K562 (cell line): ENCODE measurements around the gene TRMT2A. TPM values are rescaled to one million over a fixed set of nuclear protein-coding genes. Genes with fewer than 3 reads are reported as not detected.

ENCODE experiments used
- CBX2 ChIP-seq: fragments of 200-600 bp; sonication (generic); IDR thresholded peaks from one replicate; pipeline ENCODE4 v1.6.1; 2012; ENCODE audit warnings: mild to moderate bottlenecking, low read length, inconsistent platforms; ENCODE audit not compliant: insufficient read depth, poor library complexity, severe bottlenecking
- CXXC5 ChIP-seq: fragments of 250-450 bp; sonication (Bioruptor Pico); IDR thresholded peaks from 2 replicates; pipeline ENCODE4 v1.8.0; 2022; ENCODE audit warnings: inconsistent platforms, mild to moderate bottlenecking, moderate library complexity
- E2F6 ChIP-seq, 2 experiments: IDR thresholded peaks; 2 replicates each; pipeline ENCODE4 v1.6.1; 2011; ENCODE audit warnings: borderline replicate concordance in 1 of 2, control low read depth in 1 of 2, low read depth in 1 of 2, low read length in 1 of 2, mild to moderate bottlenecking in 1 of 2, mixed read lengths in 1 of 2, moderate library complexity in 1 of 2; ENCODE audit not compliant: insufficient read depth in 1 of 2, insufficient read length in 1 of 2, poor library complexity in 1 of 2, severe bottlenecking in 1 of 2; ENCODE audit errors: extremely low read depth in 1 of 2
- FIP1L1 ChIP-seq: fragments of 200-400 bp; formaldehyde crosslinking; IDR thresholded peaks from 2 replicates; pipeline ENCODE4 v1.6.1; 2018; ENCODE audit warnings: mild to moderate bottlenecking, low read depth, low read length; ENCODE audit not compliant: poor library complexity, severe bottlenecking
- GABPB1 ChIP-seq: sonication (generic); formaldehyde crosslinking; IDR thresholded peaks from 2 replicates; pipeline ENCODE4 v1.8.0; 2022; ENCODE audit warnings: mild to moderate bottlenecking, missing genetic modification reagents
- KLF13 ChIP-seq: fragments of 450-650 bp; IDR thresholded peaks from 2 replicates; pipeline ENCODE4 v1.6.1; 2016; ENCODE audit warnings: missing genetic modification characterization, low read depth, mild to moderate bottlenecking, missing compliant biosample characterization, moderate library complexity, borderline replicate concordance
- MYNN ChIP-seq, 2 experiments: sonication (generic); formaldehyde crosslinking in 1 of 2; IDR thresholded peaks; 2 replicates each; pipeline versions ENCODE4 v1.5.0 to v1.6.1; 2016 to 2020; ENCODE audit warnings: antibody characterized with exemption in 1 of 2, missing genetic modification reagents in 1 of 2
- NFIC ChIP-seq: fragments of 450-650 bp; IDR thresholded peaks from 2 replicates; pipeline ENCODE4 v1.6.1; 2017; ENCODE audit warnings: mild to moderate bottlenecking, inconsistent platforms
- RBM15 ChIP-seq: fragments of 200-400 bp; formaldehyde crosslinking; IDR thresholded peaks from 2 replicates; pipeline ENCODE4 v1.6.1; 2018; ENCODE audit warnings: mild to moderate bottlenecking, low read length, moderate library complexity; ENCODE audit not compliant: insufficient read depth
- RFX5 ChIP-seq: IDR thresholded peaks from 2 replicates; pipeline ENCODE4 v1.6.1; 2011; ENCODE audit warnings: low read depth, mild to moderate bottlenecking, improper control_type of control experiment, low read length
- RUNX1 ChIP-seq: sonication (generic); IDR thresholded peaks from 2 replicates; pipeline ENCODE4 v1.6.1; 2016; ENCODE audit warnings: antibody characterized with exemption, low read depth
- TCF7 ChIP-seq: sonication (generic); IDR thresholded peaks from 2 replicates; pipeline ENCODE4 v1.6.1; 2016; ENCODE audit warnings: antibody characterized with exemption, borderline replicate concordance
- TCF7L2 ChIP-seq: fragments of 150-350 bp; IDR thresholded peaks from 2 replicates; pipeline ENCODE4 v1.6.1; 2016; ENCODE audit warnings: low read depth, mild to moderate bottlenecking, low read length, moderate library complexity
- ZBTB11 ChIP-seq, 3 experiments: fragments of 200-800 bp in 1 of 3; fragments of 250-450 bp in 1 of 3; fragments of 450-650 bp in 1 of 3; sonication (Bioruptor Pico) in 1 of 3; sonication (Bioruptor generic) in 1 of 3; formaldehyde crosslinking in 1 of 3; IDR thresholded peaks; 2 replicates each; pipeline versions ENCODE4 v1.6.1 to v1.8.0; 2016 to 2022; ENCODE audit warnings: mild to moderate bottlenecking in 2 of 3, missing genetic modification characterization in 2 of 3, missing compliant biosample characterization in 1 of 3, moderate library complexity in 1 of 3
- ZKSCAN1 ChIP-seq: fragments of 150-350 bp; IDR thresholded peaks from 2 replicates; pipeline ENCODE4 v1.6.1; 2016; ENCODE audit warnings: low read depth, low read length
- ZNF124 ChIP-seq: sonication (generic); formaldehyde crosslinking; IDR thresholded peaks from 2 replicates; pipeline ENCODE4 v1.8.1; 2022; ENCODE audit warnings: missing genetic modification reagents
- ZNF133 ChIP-seq: fragments of 250-450 bp; sonication (Bioruptor Pico); IDR thresholded peaks from 2 replicates; pipeline ENCODE4 v1.4.0; 2020; ENCODE audit warnings: mild to moderate bottlenecking
- ZNF764 ChIP-seq: fragments of 250-450 bp; sonication (Bioruptor Pico); IDR thresholded peaks from 2 replicates; pipeline ENCODE4 v1.4.0; 2020; ENCODE audit warnings: low read depth, mild to moderate bottlenecking, moderate library complexity
- polyA plus RNA-seq, 8 experiments: library from polyadenylated mRNA; depleted of rRNA in 4 of 8; stranded (reverse) in 5 of 8; unstranded in 3 of 8; fragments of >200 nt; fragmentation: Nextera tagmentation in 2 of 8; fragmentation: Illumina TruSeq in 1 of 8; extraction: Ambion mirVana in 2 of 8; extraction: Trizol in 1 of 8; gene quantifications; 2 replicates each; pipeline versions ENCODE4 v1.2.1 to v1.2.3, GENCODE V29; 2011 to 2014; ENCODE audit warnings: inconsistent platforms in 1 of 8, missing spikeins in 1 of 8
- total RNA-seq, 7 experiments: library from RNA; depleted of rRNA in 6 of 7; stranded (reverse); fragments of >200 nt in 6 of 7; fragmentation: Illumina TruSeq in 2 of 7; extraction: Trizol in 2 of 7; gene quantifications; 2 replicates each; pipeline versions ENCODE4 v1.2.1 to v1.2.3, GENCODE V29; 2011 to 2021; ENCODE audit warnings: low replicate concordance in 1 of 7
- TF ChIP-seq, protein P1 (sequence below): sonication (generic); formaldehyde crosslinking; IDR thresholded peaks from 2 replicates; pipeline ENCODE4 v1.8.1; 2022; ENCODE audit warnings: missing genetic modification reagents

TRMT2A gene
- total and polyA plus RNA-seq, 9 of the 15 experiments (the other 6 are each of a cell fraction or from before 2014, with no cell fraction given), result 1.6 to 265 (median 140) TPM

DNA sequence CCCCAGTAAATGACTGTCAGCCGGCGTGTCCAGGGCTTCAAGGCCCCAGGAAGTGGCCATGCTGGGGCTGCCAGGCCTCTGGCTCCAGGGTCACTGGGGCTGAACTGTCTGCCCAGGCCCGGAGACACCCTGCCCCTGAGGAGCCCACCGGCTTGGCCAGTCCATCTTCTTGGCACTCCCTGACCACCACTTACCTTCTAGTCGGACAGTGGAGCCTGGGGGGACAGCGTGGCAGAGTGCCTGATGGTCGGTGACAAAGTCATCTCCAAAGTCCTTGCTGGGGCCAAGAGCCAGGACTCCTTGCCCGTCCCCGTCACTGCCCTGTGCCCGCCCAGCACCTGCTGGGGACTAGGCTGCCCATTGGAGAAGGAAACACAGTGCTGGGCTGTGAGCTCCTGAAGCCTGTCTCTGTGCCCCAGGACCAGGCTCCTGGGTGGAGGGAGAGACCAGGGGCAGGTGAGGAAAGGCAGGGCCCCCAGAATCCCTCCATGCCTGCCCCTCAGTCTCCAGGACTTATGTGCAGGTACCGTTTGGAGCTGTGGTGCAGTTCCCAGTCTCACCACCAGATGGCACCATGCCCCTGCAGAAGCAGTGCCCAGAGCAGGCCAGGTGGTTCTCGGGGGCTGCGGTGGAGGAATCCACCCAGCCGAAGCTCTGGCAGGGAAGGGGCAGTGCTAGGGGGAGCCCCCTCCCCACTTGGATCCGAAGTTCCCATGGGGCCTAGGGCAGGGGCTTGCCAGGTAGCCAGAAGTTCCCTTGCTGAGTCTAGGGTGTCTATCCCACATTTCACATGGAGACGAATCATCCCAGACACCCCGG, 39.8 kb upstream of the TRMT2A start (continued):
- TF ChIP-seq, protein P1, sequence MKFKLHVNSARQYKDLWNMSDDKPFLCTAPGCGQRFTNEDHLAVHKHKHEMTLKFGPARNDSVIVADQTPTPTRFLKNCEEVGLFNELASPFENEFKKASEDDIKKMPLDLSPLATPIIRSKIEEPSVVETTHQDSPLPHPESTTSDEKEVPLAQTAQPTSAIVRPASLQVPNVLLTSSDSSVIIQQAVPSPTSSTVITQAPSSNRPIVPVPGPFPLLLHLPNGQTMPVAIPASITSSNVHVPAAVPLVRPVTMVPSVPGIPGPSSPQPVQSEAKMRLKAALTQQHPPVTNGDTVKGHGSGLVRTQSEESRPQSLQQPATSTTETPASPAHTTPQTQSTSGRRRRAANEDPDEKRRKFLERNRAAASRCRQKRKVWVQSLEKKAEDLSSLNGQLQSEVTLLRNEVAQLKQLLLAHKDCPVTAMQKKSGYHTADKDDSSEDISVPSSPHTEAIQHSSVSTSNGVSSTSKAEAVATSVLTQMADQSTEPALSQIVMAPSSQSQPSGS (CRISPR knock-in tag), result 0 out of 2 replicates have a peak, but pooled peaks have one; percentile 51
- TF ChIP-seq ZNF764 (peak; percentile 65; the same call in 1 of the 2 replicates), TCF7L2 (0 out of 2 replicates have a peak, but pooled peaks have one; percentile 13), ZBTB11 (CRISPR knock-in tag; IDR thresholded peaks at IDR 0.05) (peak in 1 of 3 experiments; percentile 55; a peak in 1 of 6 replicates), ZNF124 (CRISPR knock-in tag) (0 out of 2 replicates have a peak, but pooled peaks have one; percentile 65), ZKSCAN1 (0 out of 2 replicates have a peak, but pooled peaks have one; percentile 58), RFX5 (0 out of 2 replicates have a peak, but pooled peaks have one; percentile 10), NFIC (0 out of 2 replicates have a peak, but pooled peaks have one; percentile 22), GABPB1 (peak; percentile 82), CXXC5 (peak; percentile 51), RUNX1 (peak; percentile 83; the same call in 1 of the 2 replicates), E2F6 (IDR thresholded peaks at IDR 0.05; ENCODE audit: borderline replicate concordance in 1 of 2, extremely low read depth in 1 of 2, insufficient read depth in 1 of 2, insufficient read length in 1 of 2, low read depth in 1 of 2, low read length in 1 of 2, poor library complexity in 1 of 2, severe bottlenecking in 1 of 2) (peak in 1 of 2 experiments; percentile 17), MYNN (IDR thresholded peaks at IDR 0.05) (peak; percentile 83), MYNN (CRISPR knock-in tag; IDR thresholded peaks at IDR 0.05) (no peak; the same call in 1 of the 2 replicates), CBX2 (no peak), FIP1L1 (peak; percentile 31), TCF7 (peak; percentile 22; the same call in 1 of the 2 replicates), KLF13 (tag) (peak; percentile 4; the same call in 1 of the 2 replicates), RBM15 (no peak), ZNF133 (CRISPR knock-in tag) (peak; percentile 90)
